Retinal pigment epithelial cell (primary cell): ENCODE measurements around the gene CCDC148.

Experiments used
- DNase-seq: peaks from one replicate; pipeline ENCODE4 v3.0.0-alpha.2; 2010; ENCODE audit warnings: low read depth
- H3K4me3 ChIP-seq: 2 replicates; pipeline ENCODE4 v1.5.1; 2011; ENCODE audit warnings: mild to moderate bottlenecking, low read length, control low read depth, moderate library complexity
- TF ChIP-seq, protein P1 (sequence below): conservative IDR thresholded peaks from 2 replicates; pipeline ENCODE4 v1.5.1; 2011; ENCODE audit warnings: low read depth, low read length, control low read depth, inconsistent platforms

The CCDC148 gene

DNA sequence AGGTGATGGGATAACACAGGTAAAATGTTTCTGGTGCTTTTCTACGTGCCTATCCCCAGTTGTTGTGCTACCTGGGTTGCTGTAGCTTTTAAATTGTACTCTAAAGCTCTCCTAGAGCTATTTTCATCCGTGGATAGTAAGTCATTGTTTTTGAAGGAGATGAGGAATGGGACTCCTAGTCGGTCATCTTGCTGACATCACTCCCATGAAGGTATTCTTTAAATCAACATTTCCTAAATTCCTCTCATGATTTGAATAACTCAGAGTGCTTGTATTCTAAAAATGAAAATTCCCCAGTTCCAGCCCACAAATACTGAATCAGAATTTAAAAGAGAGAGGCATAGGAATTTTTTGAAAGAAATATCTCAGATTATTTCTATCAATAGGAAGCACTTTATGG, 44.3 kb downstream of the CCDC148 start:
- no peak for DNase-seq
- no peak overlapping the region for H3K4me3 ChIP-seq
- TF ChIP-seq, protein P1, sequence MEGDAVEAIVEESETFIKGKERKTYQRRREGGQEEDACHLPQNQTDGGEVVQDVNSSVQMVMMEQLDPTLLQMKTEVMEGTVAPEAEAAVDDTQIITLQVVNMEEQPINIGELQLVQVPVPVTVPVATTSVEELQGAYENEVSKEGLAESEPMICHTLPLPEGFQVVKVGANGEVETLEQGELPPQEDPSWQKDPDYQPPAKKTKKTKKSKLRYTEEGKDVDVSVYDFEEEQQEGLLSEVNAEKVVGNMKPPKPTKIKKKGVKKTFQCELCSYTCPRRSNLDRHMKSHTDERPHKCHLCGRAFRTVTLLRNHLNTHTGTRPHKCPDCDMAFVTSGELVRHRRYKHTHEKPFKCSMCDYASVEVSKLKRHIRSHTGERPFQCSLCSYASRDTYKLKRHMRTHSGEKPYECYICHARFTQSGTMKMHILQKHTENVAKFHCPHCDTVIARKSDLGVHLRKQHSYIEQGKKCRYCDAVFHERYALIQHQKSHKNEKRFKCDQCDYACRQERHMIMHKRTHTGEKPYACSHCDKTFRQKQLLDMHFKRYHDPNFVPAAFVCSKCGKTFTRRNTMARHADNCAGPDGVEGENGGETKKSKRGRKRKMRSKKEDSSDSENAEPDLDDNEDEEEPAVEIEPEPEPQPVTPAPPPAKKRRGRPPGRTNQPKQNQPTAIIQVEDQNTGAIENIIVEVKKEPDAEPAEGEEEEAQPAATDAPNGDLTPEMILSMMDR, result no peak

DNA sequence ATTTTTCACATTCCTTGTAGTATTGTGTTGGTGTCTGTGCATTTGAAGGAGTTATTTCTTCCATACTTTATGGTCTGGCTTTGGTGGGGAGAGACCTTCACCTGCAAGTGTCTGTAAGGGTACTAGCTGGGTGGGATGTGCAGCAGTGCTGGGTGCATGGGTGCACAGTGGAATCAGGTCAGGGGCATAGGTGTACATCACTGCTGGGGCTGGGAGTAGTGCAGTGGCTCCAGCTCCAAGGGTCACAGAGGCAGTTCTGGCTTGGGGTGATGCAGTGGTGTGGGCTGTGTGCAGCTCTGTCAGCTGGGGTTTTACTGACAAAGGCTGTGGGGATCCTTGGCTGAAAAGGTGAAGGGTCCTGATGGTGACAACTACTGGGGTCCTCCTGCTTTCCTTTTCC, 44.8 kb downstream of the CCDC148 start:
- no peak overlapping the region for H3K4me3 ChIP-seq
- DNase-seq, result no peak
- TF ChIP-seq, protein P1, result no peak

DNA sequence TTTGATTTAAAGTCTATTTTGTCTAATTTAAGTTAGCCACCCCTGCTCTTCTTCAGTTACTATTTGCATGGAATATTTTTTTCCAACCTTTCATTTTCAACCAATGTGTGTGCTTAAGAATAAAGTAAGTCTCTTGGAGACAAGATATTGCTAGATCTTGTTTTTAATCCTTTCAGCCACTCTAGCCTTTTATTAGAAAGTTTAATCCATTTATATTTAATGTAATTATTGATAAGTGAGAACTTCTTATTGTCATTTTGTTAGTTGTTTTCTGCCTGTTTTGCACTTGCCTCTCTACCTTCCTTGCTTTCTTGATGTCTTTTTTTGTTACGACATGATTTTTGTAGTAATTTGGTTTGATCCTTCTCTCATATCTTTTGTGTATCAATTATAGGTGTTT, 46.4 kb downstream of the CCDC148 start:
- DNase-seq, result no peak
- TF ChIP-seq, protein P1, result no peak

DNA sequence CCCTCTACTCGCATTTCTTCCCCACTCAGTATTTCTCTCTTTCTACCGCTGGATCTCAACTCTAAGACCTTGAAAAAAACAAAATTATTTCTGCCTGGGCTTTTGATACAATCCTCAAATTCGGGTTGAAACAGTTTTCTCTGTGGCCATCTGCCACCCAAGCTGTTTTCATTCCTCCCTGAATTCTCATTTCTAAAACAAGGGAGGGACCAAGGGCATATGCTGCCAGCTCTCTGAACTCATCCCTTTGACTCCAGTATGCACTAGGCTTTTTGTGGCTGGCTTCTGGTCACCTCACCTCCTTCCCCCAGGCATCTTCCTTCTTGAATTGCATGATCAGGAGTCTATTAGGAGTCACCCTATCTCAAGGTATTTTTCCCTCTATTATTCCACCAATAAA, 49.5 kb downstream of the CCDC148 start:
- H3K4me3 ChIP-seq, result no peak overlapping the region
- TF ChIP-seq, protein P1, result no peak
- DNase-seq, result no peak

More for the DNA sequence above, 46.4 kb downstream of the CCDC148 start:
- no peak overlapping the region for H3K4me3 ChIP-seq

DNA sequence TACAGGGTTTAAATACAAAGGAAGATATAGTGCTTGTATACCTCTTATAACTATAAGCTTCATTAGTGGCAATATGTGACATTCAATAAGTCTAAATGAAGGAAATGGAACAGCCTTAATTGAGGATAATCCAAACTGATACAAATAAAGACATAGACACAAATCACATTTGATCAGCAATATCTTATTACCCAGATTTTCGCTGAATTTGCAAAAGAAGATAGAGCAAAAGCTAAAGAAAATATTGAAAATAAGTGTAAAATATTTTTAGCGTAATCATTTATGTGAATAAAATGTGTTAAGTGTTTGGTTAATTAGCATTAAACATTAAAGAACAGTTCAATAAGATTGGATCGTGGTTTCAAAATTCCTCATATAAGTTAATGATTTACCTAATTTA, 51.2 kb downstream of the CCDC148 start:
- TF ChIP-seq, protein P1, result no peak
- DNase-seq, result no peak
- H3K4me3 ChIP-seq, result no peak overlapping the region

DNA sequence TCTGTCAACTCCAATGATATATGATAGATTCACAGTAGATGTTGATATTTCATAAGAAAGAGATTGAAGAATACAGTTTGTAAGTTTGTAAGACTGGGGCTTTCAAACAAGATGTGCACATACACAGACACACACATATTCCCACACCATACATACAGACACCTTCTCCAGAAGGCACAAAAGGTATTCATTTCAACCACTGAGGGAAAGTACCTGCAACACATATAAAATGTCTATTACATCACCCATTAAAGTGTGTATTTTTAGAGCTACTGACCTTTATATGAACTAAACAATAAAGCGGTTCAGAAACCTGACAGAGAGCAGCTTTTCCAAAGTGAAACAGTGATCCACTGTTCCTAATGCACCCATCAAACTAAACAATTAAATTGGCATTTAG, 53.3 kb downstream of the CCDC148 start:
- no peak for DNase-seq
- H3K4me3 ChIP-seq, result no peak overlapping the region
- TF ChIP-seq, protein P1, result no peak

DNA sequence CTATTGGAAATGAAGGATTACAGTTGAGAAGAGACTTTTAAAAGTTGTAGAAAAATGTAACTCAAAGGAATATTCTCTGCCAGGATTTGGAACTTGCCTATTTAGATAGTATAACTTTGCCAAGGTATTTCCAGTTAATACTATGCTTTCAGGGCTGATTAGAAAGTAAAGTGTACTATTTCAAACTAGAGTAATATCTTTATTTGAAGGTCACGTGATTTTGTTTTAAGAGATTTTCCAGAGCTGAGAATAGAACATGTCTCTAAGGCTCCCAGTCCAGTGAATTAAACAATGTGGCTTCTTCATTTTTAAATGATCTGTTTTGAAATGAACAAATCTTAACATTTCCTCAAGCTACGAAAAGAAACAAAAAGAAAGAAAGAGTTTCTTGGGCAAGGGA, 53.9 kb downstream of the CCDC148 start:
- DNase-seq, result no peak
- H3K4me3 ChIP-seq, result no peak overlapping the region
- TF ChIP-seq, protein P1, result no peak
